Measurements from ENCODE around the gene PRDM2.
A peak's percentile ranks its signal among the peaks of the same experiment; 100 is the strongest.

The PRDM2 gene

GRCh38 chr1:13732971-13733667 lies 33.1 kb downstream of the PRDM2 start:
- DNase-seq (ENCODE audit: low read depth): no peak

GRCh38 chr1:13733711-13734110 lies 33.7 kb downstream of the PRDM2 start:
- DNase-seq (ENCODE audit: low read depth): no peak

- no peak for DNase-seq (ENCODE audit: low read depth)
These were observed 35.4 kb downstream of the PRDM2 start for GRCh38 chr1:13735168-13735930.

GRCh38 chr1:13737398-13737797 lies 37.4 kb downstream of the PRDM2 start:
- no peak for DNase-seq (ENCODE audit: low read depth)

GRCh38 chr1:13746342-13746741 lies 46.4 kb downstream of the PRDM2 start:
- DNase-seq (ENCODE audit: low read depth): no peak

- peak; percentile 82 for DNase-seq (ENCODE audit: low read depth)
These were observed 48.9 kb downstream of the PRDM2 start for GRCh38 chr1:13748610-13749505.

- DNase-seq (ENCODE audit: low read depth): no peak
These were observed 49.8 kb downstream of the PRDM2 start for GRCh38 chr1:13749543-13750341.

GRCh38 chr1:13751458-13751871 lies 51.5 kb downstream of the PRDM2 start:
- no peak for DNase-seq (ENCODE audit: low read depth)

GRCh38 chr1:13751985-13752384 lies 52.0 kb downstream of the PRDM2 start:
- no peak for DNase-seq (ENCODE audit: low read depth)

- no peak for DNase-seq (ENCODE audit: low read depth)
These were observed 52.9 kb downstream of the PRDM2 start for GRCh38 chr1:13752852-13753251.

- DNase-seq (ENCODE audit: low read depth): no peak
These were observed 53.8 kb downstream of the PRDM2 start for GRCh38 chr1:13753636-13754402.

- no peak for DNase-seq (ENCODE audit: low read depth)
These were observed 54.6 kb downstream of the PRDM2 start for GRCh38 chr1:13754510-13755103.

GRCh38 chr1:13756557-13757315 lies 56.7 kb downstream of the PRDM2 start:
- no peak for DNase-seq (ENCODE audit: low read depth)

- DNase-seq (ENCODE audit: low read depth): no peak
These were observed 57.7 kb downstream of the PRDM2 start for GRCh38 chr1:13757693-13758092.

GRCh38 chr1:13759072-13759471 lies 59.1 kb downstream of the PRDM2 start:
- no peak for DNase-seq (ENCODE audit: low read depth)

GRCh38 chr1:13760340-13760739 lies 60.4 kb downstream of the PRDM2 start:
- DNase-seq (ENCODE audit: low read depth): no peak

- DNase-seq (ENCODE audit: low read depth): no peak
These were observed 60.9 kb downstream of the PRDM2 start for GRCh38 chr1:13760921-13761320.

GRCh38 chr1:13761883-13762282 lies 61.9 kb downstream of the PRDM2 start:
- no peak for DNase-seq (ENCODE audit: low read depth)

- DNase-seq (ENCODE audit: low read depth): no peak
These were observed 62.7 kb downstream of the PRDM2 start for GRCh38 chr1:13762642-13763041.

- no peak for DNase-seq (ENCODE audit: low read depth)
These were observed 63.2 kb downstream of the PRDM2 start for GRCh38 chr1:13763222-13763621.
